HepG2 (cell line): ENCODE measurements around the gene CSDE1. TPM values are rescaled to one million over a fixed set of nuclear protein-coding genes. Genes with fewer than 3 reads are reported as not detected.

ENCODE experiments used
- ATF7-NPFF ChIP-seq: sonication (generic); formaldehyde crosslinking; IDR thresholded peaks from 2 replicates; pipeline ENCODE4 v1.8.1; 2023; ENCODE audit warnings: mild to moderate bottlenecking, low read depth, missing genetic modification reagents, moderate library complexity
- HOXD1 ChIP-seq: sonication (generic); formaldehyde crosslinking; IDR thresholded peaks from 2 replicates; pipeline ENCODE4 v1.5.0; 2020; ENCODE audit warnings: missing genetic modification reagents
- KDM5B ChIP-seq: sonication (generic); formaldehyde crosslinking; IDR thresholded peaks from 2 replicates; pipeline ENCODE4 v1.4.0; 2020; ENCODE audit warnings: missing genetic modification reagents, mild to moderate bottlenecking, borderline replicate concordance
- KMT2A ChIP-seq: sonication (generic); formaldehyde crosslinking; IDR thresholded peaks from 2 replicates; pipeline ENCODE4 v1.4.0; 2020; ENCODE audit warnings: missing genetic modification reagents
- MAF1 ChIP-seq: sonication (generic); formaldehyde crosslinking; IDR thresholded peaks from 2 replicates; pipeline ENCODE4 v1.5.0; 2020; ENCODE audit warnings: missing genetic modification reagents, borderline replicate concordance
- MIXL1 ChIP-seq: IDR thresholded peaks from 2 replicates; pipeline ENCODE4 v1.6.1; 2016
- NFE2L1 ChIP-seq: sonication (generic); formaldehyde crosslinking; IDR thresholded peaks from 2 replicates; pipeline ENCODE4 v1.4.0; 2020; ENCODE audit warnings: missing genetic modification reagents, mild to moderate bottlenecking, borderline replicate concordance
- ONECUT2 ChIP-seq: sonication (generic); formaldehyde crosslinking; IDR thresholded peaks from 2 replicates; pipeline ENCODE4 v1.4.0; 2020; ENCODE audit warnings: missing genetic modification reagents
- RFX3 ChIP-seq: IDR thresholded peaks from 2 replicates; pipeline ENCODE4 v1.6.1; 2016; ENCODE audit warnings: missing biosample characterization, missing genetic modification reagents
- SATB2 ChIP-seq: sonication (generic); formaldehyde crosslinking; IDR thresholded peaks from 2 replicates; pipeline ENCODE4 v1.5.0; 2020; ENCODE audit warnings: missing genetic modification reagents
- SOX5 ChIP-seq: IDR thresholded peaks from 2 replicates; pipeline ENCODE4 v1.6.1; 2016; ENCODE audit warnings: borderline replicate concordance
- TARDBP ChIP-seq: sonication (generic); formaldehyde crosslinking; IDR thresholded peaks from 2 replicates; pipeline ENCODE4 v1.8.0; 2022; ENCODE audit warnings: mild to moderate bottlenecking, missing genetic modification reagents
- YEATS2 ChIP-seq: sonication (generic); formaldehyde crosslinking; IDR thresholded peaks from 2 replicates; pipeline ENCODE4 v1.4.0; 2020; ENCODE audit warnings: missing genetic modification reagents, borderline replicate concordance
- ZBTB3 ChIP-seq: sonication (generic); formaldehyde crosslinking; IDR thresholded peaks from 2 replicates; pipeline ENCODE4 v1.4.0; 2020; ENCODE audit warnings: low read depth, mild to moderate bottlenecking, moderate library complexity, missing genetic modification reagents, borderline replicate concordance
- ZFY ChIP-seq: sonication (generic); formaldehyde crosslinking; IDR thresholded peaks from 2 replicates; pipeline ENCODE4 v1.4.0; 2020; ENCODE audit warnings: missing genetic modification reagents
- ZGPAT ChIP-seq: IDR thresholded peaks from 2 replicates; pipeline ENCODE4 v1.6.1; 2016; ENCODE audit warnings: mild to moderate bottlenecking
- ZNF10 ChIP-seq: sonication (generic); formaldehyde crosslinking; IDR thresholded peaks from 2 replicates; pipeline ENCODE4 v1.4.0; 2020; ENCODE audit warnings: mild to moderate bottlenecking, low read depth, missing genetic modification reagents, borderline replicate concordance
- ZNF121 ChIP-seq: sonication (generic); formaldehyde crosslinking; IDR thresholded peaks from 2 replicates; pipeline ENCODE4 v1.5.0; 2020; ENCODE audit warnings: mild to moderate bottlenecking, missing genetic modification reagents
- ZNF225 ChIP-seq: sonication (generic); formaldehyde crosslinking; IDR thresholded peaks from 2 replicates; pipeline ENCODE4 v1.4.0; 2020; ENCODE audit warnings: mild to moderate bottlenecking, missing genetic modification reagents
- ZNF234 ChIP-seq: sonication (generic); formaldehyde crosslinking; conservative IDR thresholded peaks from 2 replicates; pipeline ENCODE4 v1.5.1; 2020; ENCODE audit warnings: mild to moderate bottlenecking, missing genetic modification reagents
- ZNF264 ChIP-seq: sonication (generic); formaldehyde crosslinking; IDR thresholded peaks from 2 replicates; pipeline ENCODE4 v1.4.0; 2020; ENCODE audit warnings: missing genetic modification reagents
- ZNF292 ChIP-seq: sonication (generic); formaldehyde crosslinking; IDR thresholded peaks from 2 replicates; pipeline ENCODE4 v1.8.1; 2022; ENCODE audit warnings: mild to moderate bottlenecking, low read depth, missing genetic modification reagents, borderline replicate concordance
- ZNF337 ChIP-seq: sonication (generic); formaldehyde crosslinking; IDR thresholded peaks from 2 replicates; pipeline ENCODE4 v1.5.1; 2020; ENCODE audit warnings: missing genetic modification reagents, low read depth, mild to moderate bottlenecking, borderline replicate concordance
- ZNF44 ChIP-seq: sonication (generic); formaldehyde crosslinking; IDR thresholded peaks from 2 replicates; pipeline ENCODE4 v1.5.1; 2020; ENCODE audit warnings: mild to moderate bottlenecking, missing genetic modification reagents
- ZNF451 ChIP-seq: sonication (generic); formaldehyde crosslinking; IDR thresholded peaks from 2 replicates; pipeline ENCODE4 v1.5.0; 2020; ENCODE audit warnings: mild to moderate bottlenecking, missing genetic modification reagents
- ZNF558 ChIP-seq: sonication (generic); formaldehyde crosslinking; IDR thresholded peaks from 2 replicates; pipeline ENCODE4 v1.9.0; 2022; ENCODE audit warnings: mild to moderate bottlenecking, missing genetic modification reagents, borderline replicate concordance
- ZNF780A ChIP-seq: sonication (generic); formaldehyde crosslinking; IDR thresholded peaks from 2 replicates; pipeline ENCODE4 v1.8.0; 2022; ENCODE audit warnings: mild to moderate bottlenecking, missing genetic modification reagents, moderate library complexity
- ZNF816 ChIP-seq: sonication (generic); formaldehyde crosslinking; IDR thresholded peaks from 2 replicates; pipeline ENCODE4 v1.8.0; 2022; ENCODE audit warnings: missing genetic modification reagents, mild to moderate bottlenecking, borderline replicate concordance
- polyA plus RNA-seq, 8 experiments: library from polyadenylated mRNA; depleted of rRNA in 3 of 8; stranded (reverse) in 7 of 8; unstranded in 1 of 8; fragments of >200 nt; fragmentation: Illumina TruSeq in 4 of 8; extraction: Trizol in 4 of 8; gene quantifications; 2 replicates each; pipeline versions ENCODE4 v1.2.1 to v1.2.3, GENCODE V29; 2011 to 2016; ENCODE audit warnings: low read depth in 4 of 8, missing spikeins in 1 of 8, mixed read lengths in 1 of 8; ENCODE audit not compliant: insufficient read depth in 1 of 8
- total RNA-seq, 5 experiments: library from RNA; depleted of rRNA; stranded (reverse); fragments of >200 nt; fragmentation: Illumina TruSeq; extraction: Trizol; gene quantifications; 2 replicates each; pipeline ENCODE4 v1.2.3, GENCODE V29; 2016; ENCODE audit warnings: low read depth in 1 of 5
- TF ChIP-seq, protein P1 (sequence below): sonication (generic); formaldehyde crosslinking; IDR thresholded peaks from 2 replicates; pipeline ENCODE4 v1.5.0; 2020; ENCODE audit warnings: missing genetic modification reagents, mild to moderate bottlenecking, borderline replicate concordance
- TF ChIP-seq, protein P2 (sequence below): sonication (generic); formaldehyde crosslinking; IDR thresholded peaks from 2 replicates; pipeline ENCODE4 v1.8.0; 2023; ENCODE audit warnings: mild to moderate bottlenecking, missing genetic modification reagents
- TF ChIP-seq, protein P3 (sequence below): sonication (generic); formaldehyde crosslinking; IDR thresholded peaks from 2 replicates; pipeline ENCODE4 v1.4.0; 2020; ENCODE audit warnings: missing genetic modification reagents

Gene CSDE1
- total and polyA plus RNA-seq, 2 of the 13 experiments (the other 11 are each of a cell fraction or from before 2014, with no cell fraction given): 150 to 313 TPM

DNA sequence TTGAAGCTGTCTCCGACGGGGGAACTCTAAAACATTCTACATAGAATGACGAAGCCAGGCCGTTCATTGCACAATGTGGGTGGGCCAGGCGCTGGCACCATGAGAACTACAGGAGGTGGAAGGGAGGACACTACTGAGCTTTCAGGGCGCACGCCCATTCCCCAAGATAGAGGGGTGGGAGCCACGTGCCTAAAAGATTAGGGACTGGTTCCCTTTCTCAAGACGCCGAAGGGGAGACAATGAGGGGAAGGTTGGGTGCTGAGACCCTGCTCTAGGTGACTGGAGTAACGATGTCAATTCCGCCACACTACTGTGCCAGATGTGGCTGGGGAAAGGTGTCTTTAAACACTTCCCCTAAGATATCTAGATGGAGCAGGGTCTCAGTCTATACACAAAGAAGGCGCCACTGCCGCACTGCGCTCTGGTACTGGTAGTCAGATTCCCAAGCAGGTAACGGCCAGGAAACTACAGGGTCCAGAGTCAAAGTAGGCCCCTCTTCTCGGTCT is 782 bp downstream of the CSDE1 start (continued):
- TF ChIP-seq ZNF44 (CRISPR knock-in tag) (no peak), MAF1 (0 out of 2 replicates have a peak, but pooled peaks have one; percentile 40), ZNF451 (CRISPR knock-in tag) (no peak), KMT2A (CRISPR knock-in tag) (no peak), HOXD1 (no peak), SATB2 (CRISPR knock-in tag) (no peak), ZNF121 (no peak), SOX5 (no peak), ZBTB3 (CRISPR knock-in tag) (no peak), MIXL1 (no peak), NFE2L1 (no peak), ZNF816 (no peak), ZNF780A (CRISPR knock-in tag) (no peak), RFX3 (no peak), KDM5B (CRISPR knock-in tag) (0 out of 2 replicates have a peak, but pooled peaks have one; percentile 60), ZNF264 (CRISPR knock-in tag) (0 out of 2 replicates have a peak, but pooled peaks have one; percentile 14), ZNF558 (CRISPR knock-in tag) (no peak), YEATS2 (CRISPR knock-in tag) (no peak), ATF7-NPFF (CRISPR knock-in tag) (no peak), ONECUT2 (no peak), ZNF225 (CRISPR knock-in tag) (no peak), ZNF10 (CRISPR knock-in tag) (no peak), ZGPAT (CRISPR knock-in tag) (no peak), ZNF292 (no peak), ZNF337 (CRISPR knock-in tag) (no peak), ZNF234 (CRISPR knock-in tag) (no peak), ZFY (CRISPR knock-in tag) (peak; percentile 84), TARDBP (CRISPR knock-in tag) (no peak)
- TF ChIP-seq, protein P1, sequence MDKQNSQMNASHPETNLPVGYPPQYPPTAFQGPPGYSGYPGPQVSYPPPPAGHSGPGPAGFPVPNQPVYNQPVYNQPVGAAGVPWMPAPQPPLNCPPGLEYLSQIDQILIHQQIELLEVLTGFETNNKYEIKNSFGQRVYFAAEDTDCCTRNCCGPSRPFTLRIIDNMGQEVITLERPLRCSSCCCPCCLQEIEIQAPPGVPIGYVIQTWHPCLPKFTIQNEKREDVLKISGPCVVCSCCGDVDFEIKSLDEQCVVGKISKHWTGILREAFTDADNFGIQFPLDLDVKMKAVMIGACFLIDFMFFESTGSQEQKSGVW: no peak
- TF ChIP-seq, protein P2, sequence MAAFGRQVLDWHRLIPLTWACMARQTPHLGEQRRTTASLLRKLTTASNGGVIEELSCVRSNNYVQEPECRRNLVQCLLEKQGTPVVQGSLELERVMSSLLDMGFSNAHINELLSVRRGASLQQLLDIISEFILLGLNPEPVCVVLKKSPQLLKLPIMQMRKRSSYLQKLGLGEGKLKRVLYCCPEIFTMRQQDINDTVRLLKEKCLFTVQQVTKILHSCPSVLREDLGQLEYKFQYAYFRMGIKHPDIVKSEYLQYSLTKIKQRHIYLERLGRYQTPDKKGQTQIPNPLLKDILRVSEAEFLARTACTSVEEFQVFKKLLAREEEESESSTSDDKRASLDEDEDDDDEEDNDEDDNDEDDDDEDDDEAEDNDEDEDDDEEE: no peak
- TF ChIP-seq, protein P3, sequence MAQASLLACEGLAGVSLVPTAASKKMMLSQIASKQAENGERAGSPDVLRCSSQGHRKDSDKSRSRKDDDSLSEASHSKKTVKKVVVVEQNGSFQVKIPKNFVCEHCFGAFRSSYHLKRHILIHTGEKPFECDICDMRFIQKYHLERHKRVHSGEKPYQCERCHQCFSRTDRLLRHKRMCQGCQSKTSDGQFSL (CRISPR knock-in tag): no peak
